Peyer's patch (tissue), 4 donors: ENCODE measurements around the gene PPP2CA.
"Not testable (repeated sequence)": the region's sequence is repeated elsewhere in the genome, so short reads cannot be mapped to it uniquely, and the experiment has no call there.

Experiments used
- CTCF ChIP-seq, 6 experiments: fragments of 450-650 bp in 4 of 6; fragments of 200-600 bp in 2 of 6; sonication (generic) in 1 of 6; IDR thresholded peaks; one replicate each; pipeline ENCODE4 v1.5.1; 2017 to 2019; ENCODE audit warnings: antibody characterized with exemption in 6 of 6, mild to moderate bottlenecking in 3 of 6, moderate library complexity in 1 of 6
- POLR2A ChIP-seq, 2 donors: fragments of 450-650 bp; IDR thresholded peaks; one replicate each; pipeline ENCODE4 v1.5.1; 2017; ENCODE audit warnings: antibody characterized with exemption in 2 of 2, mild to moderate bottlenecking in 2 of 2, moderate library complexity in 2 of 2

GRCh38 chr5:134253368-134254153 lies 27.7 kb upstream of the PPP2CA start:
- TF ChIP-seq CTCF, POLR2A (IDR thresholded peaks at IDR 0.05): not testable (repeated sequence)
